Activated CD4-positive, alpha-beta T cell treated with anti-CD3 and anti-CD28 coated beads for 24 hours (primary cell): Measurements from ENCODE around the gene NRXN3.

Source experiments
- DNase-seq, 2 donors: peaks; one replicate each; pipeline ENCODE4 v3.0.0-alpha.2; 2020; ENCODE audit warnings: low read depth in 2 of 2

Gene NRXN3

GRCh38 chr14:79405512-79405910 lies 1235.3 kb downstream of the NRXN3 start:
- DNase-seq: no peak

GRCh38 chr14:79407572-79407971 lies 1237.4 kb downstream of the NRXN3 start:
- no peak for DNase-seq

GRCh38 chr14:79408696-79409095 lies 1238.5 kb downstream of the NRXN3 start:
- no peak for DNase-seq

DNA sequence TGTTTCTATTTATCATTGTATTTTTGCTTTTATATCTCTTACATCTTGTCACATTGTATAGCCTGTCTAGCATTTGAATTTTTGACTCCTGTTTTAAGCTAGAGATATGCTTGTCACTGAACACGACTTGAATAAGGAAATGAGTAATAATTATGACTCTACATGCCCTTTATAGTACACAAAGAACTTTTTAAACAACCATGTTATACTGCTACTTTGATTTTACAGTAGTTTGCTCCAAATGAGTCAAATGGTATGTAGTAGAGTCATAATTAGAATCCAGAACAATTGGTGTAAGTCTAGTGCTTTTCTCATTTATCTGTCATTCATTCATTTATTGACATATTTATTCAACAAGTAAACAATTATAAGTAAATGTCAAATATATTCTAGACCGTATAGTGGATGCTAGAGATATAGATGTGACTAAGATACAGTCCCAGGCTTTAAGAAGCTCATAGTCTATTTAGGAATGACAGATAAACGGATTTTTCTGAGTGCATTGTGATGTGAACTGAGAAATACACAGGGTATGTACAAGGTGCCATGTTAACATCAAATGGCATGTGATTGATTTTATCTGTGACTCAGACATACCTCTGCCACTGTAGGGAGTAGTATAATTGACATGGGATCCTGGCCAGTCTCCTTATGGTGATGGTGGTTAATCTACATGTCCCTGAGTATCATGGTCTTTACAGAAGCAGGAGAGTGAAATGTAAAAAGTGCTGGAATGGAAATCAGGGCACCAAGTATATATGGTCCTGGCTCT lies 1241.4 kb downstream of the NRXN3 start:
- no peak for DNase-seq

DNA sequence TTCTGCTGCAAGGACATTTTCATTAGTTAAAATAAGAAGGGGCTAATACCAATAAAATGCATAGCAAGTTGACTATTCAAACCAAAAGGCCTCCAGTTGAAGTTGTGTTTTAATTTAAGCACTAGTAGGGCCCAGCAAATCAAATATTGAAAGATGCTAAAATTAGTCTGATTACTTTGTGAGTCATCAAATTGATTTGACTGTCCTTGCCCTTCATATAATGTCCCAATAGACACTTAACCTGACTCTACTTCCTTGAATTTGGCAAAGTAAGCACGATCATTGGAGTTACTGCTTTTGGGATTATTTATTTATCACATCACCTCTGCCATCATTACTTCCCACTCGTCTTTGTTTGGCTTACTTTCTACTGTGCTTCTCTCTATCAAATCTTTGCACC lies 1242.6 kb downstream of the NRXN3 start:
- no peak for DNase-seq

DNA sequence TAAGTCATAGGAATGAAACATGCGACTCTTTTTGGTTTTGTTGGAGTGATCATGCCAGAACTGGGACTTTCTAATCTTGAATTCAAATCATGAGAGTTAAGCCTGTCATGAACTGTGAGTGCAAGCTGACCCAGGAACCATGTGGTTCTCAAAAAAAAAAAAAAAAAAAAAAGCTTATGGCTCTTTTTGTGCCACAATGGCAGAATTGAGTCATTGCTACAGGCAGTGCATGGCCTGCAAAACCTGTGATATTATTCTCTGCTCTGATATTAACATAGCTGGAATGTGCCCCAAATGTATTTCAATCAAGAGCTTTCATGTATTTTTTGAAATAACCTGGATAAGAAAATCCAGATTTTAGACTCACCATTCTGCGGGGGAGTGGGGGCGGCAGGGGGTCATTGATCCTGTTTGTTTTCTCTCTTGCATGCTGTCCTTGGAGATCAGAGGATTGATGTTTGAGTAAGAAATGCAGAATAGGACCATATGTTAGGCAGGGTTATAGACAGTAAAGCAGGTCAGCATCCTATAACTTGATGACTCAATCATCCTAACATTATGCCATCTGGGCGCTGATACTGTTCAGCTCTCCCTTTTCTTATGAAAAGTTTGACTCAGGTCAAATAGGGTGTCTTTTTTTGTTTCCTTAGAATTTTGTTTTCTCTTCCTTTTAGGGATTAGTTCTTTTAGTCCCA lies 1243.7 kb downstream of the NRXN3 start:
- no peak for DNase-seq

DNA sequence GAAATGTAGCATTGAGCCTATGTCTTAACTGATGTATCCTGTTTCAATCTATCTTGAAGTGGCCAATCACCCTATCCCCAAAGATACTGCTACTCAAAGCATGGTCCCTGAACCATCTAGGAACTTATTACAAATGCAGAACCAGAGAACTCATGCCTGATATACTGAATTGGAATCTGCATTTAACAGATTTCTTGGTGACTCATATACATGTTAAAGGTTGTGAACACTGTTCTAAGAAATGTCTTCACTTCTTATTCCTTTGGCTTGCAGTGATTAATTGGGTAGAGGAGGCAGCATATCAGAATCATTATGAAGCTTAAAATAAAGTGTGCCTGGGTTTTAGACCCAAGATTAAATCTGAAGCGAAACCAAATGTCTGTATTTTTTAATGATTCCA lies 1245.6 kb downstream of the NRXN3 start:
- no peak for DNase-seq

- no peak for DNase-seq
Observed at GRCh38 chr14:79417961-79418360, 1247.8 kb downstream of the NRXN3 start.

DNA sequence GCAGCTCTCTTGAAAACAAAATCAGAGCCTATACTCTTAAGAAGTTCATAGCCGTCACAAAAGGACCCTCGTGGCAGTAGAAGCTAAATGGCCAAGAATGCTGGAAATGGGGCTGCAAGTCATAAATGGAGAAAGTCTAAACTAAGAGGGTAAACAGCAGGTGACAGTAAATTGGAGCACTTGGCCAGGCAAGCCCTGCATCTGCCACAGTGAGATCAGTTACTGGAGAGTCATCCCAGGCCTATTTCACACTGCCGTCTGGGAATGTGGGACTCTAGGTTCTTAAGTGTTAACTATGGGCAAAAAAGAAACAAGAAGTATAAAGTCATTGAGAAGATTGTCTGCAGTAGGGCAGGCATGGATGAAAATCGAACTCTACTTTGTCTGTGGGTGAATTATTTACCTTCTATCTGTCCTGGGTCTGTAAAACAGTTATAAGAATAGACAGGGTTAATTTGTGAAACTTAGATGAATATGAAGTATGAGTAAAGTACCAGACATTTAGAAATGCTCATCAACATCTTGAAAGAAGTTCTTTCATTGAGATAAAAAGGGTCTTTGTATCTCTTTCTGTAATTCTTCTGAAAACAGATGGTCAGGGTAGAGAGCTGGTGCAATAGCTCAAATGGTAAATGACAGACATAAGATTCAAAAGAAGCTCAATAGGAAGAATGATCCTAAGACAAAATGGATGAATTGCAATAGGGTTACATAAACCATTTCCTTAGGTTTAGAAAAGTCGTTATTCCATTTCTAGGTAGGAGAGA lies 1248.7 kb downstream of the NRXN3 start:
- DNase-seq: no peak

DNA sequence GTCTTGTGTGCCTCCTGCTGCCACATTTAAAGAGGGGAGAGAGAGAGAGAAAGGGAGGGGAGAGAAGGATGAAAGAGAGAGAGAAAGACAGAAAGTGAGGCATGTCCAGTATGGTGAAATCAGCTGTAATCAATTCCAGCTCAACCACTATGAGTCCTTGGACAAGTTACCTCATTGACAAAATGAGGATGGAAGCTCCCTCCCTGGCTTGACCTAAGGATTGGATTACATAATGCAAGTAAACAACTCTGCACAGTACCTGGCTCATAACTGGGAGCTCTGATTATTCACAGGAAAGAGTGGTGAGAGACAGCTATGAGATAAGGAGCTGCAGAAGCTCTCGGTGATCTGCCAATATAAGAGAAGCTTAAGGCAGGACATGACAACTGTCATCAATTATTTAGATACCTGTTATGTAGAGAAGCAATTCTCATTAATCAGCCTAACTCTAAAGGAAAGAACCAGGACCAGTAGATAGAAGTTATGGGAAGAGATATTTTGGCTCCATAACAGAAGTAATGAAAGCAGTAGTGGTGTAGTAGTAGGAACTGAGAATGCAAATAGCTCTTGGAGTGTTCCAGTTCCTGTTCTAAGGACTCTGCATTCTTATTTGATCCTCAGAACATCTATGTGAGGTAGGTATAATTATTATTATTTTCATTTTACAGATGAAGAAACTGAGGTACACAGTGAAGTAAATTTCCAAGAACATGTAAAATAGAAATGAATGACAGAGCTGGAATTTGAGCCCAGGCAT lies 1249.6 kb downstream of the NRXN3 start:
- no peak for DNase-seq

DNA sequence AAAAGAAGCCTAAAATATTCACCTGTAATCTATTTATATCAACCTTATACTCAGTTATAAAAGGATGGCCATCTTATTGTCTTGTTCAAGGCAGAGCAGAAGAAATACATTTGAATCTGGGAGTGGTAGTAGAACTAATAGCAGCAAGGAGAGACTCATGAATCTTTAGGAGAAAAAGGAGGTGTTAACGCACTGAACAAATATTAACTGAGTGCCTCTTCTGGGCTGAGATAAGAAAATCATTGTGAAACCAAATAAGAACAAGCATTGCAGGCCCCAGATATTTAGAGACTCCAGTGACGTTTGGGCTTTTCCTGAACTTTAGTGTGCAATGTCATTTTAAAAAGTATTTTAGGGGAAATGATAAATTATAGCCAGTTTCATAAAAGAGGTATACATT lies 1250.6 kb downstream of the NRXN3 start:
- no peak for DNase-seq

DNA sequence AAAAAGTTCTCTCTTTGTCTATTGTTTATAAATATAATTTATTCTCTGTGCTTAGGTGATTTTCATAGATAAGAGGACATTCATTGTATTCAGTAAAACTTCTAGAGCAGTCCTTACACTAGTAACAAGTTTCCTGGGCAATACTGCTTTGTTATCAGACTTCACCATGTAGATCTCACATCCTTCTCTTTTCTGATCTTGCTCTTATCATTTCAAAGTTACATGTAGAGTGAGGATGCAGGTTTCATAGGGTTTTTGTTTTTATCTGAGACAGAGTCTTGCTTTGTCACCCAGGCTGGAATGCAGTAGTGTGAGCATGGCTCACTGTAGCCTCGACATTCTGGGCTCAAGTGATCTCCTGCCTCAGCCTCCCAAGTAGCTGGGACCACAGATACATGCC lies 1251.6 kb downstream of the NRXN3 start:
- no peak for DNase-seq

DNA sequence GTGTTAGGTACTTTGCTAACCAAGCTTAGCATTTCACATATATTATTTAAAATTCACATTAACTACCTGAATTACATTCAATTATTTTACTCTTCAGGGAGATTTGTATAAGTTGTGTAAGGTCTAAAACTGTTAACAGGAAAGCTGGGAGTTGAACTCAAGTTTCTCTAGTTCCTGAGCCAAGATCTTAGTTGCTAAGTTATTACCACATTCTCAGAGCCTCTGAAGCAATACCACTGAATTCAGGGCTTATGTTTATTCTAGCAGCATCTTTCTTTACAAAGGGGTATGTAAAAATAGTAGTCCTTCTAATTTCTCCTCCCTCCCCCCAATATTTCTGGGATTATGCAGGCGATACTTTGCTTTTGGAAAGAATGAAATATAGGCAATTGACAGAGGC lies 1254.3 kb downstream of the NRXN3 start:
- no peak for DNase-seq

DNA sequence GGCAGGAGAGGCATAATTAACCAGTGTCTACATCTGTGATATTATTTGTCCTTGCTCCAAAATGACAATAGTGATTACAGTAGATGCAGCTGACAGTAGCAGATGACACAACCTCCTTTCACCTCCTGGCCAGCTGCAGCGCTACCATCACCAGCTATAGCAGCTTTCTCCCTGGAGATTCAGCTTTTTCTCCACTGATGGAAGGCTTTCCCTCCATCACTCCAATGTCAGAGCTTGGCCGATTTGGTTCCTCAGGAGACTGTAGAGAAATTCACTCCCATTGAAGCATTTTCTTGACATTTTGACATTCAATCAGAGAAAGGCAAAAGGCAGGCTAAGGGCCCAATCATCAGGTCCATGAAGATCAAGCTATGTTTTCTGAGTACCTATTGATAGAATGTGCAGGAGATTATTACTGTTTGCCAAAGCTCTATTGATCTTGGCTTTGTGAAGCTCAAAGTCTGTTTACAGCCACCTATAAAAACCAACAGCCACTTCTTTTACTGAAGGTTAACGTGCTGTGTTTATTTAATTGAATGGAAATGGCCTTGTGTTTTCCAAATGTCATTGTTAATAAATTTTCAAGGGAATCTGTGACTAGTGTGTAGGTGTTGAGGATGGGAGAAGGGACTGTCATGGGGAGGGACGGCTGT lies 1256.1 kb downstream of the NRXN3 start:
- DNase-seq: no peak

GRCh38 chr14:79432640-79433039 lies 1262.5 kb downstream of the NRXN3 start:
- DNase-seq: no peak

GRCh38 chr14:79436335-79436734 lies 1266.2 kb downstream of the NRXN3 start:
- no peak for DNase-seq

DNA sequence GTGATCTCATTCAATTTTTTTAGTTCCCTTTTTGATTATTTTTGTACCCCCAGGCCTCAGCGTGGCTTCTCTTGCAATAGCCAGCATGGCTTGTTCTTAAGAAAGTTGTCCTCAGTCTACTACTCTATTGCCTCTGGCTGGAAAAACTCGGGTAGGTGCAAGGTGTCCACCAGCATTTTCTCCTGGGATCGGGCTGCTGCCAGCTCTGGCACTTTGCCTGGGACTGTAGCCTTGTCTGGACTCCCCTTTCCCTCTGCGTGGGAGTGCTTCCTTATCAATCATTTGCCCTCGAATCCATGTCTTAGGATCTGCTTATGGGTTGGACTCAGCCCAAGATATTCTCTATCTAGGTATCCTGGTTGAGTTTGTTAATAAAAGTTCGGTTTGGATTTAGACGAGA lies 1267.8 kb downstream of the NRXN3 start:
- no peak for DNase-seq

DNA sequence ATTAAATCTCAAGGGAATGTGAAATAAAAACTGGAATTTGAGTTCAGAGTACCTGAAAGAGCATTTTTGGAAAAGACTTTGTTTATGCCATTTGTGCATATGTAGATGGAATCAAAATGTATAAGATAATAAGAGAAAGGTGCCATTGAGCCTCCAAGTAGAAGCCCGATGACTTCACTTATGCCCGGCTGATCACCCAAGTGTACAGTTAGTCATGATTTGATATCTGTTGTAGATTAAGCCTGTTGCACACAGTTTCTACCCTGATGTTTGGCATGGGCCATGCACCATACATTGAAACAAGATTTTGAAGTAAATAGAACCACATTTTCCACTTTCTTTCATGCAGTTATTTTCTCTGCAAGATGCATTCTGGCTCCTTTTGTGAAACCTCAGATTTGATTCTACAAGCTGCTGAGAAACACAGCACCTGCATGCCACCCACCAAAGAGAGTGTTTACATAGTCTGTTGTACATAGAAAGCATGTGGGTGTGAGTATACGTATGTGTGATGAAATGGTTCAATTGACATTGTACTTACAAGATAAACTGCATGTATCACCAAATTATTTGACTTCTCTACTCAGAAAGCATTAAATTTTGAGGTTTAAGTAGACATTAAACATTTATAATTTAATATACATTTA lies 1268.6 kb downstream of the NRXN3 start:
- no peak for DNase-seq

- no peak for DNase-seq
Observed at GRCh38 chr14:79442786-79443185, 1272.6 kb downstream of the NRXN3 start.

GRCh38 chr14:79443602-79444001 lies 1273.4 kb downstream of the NRXN3 start:
- DNase-seq: no peak

- DNase-seq: no peak
Observed at GRCh38 chr14:79448960-79449359, 1278.8 kb downstream of the NRXN3 start.
